Measurements from ENCODE around the gene CCDC51. TPM values are rescaled to one million over a fixed set of nuclear protein-coding genes. Genes with fewer than 3 reads are reported as not detected.

Gene CCDC51
- total and polyA plus RNA-seq, 2 donors from 2014 or later, result 13.8 to 32.8 TPM

DNA sequence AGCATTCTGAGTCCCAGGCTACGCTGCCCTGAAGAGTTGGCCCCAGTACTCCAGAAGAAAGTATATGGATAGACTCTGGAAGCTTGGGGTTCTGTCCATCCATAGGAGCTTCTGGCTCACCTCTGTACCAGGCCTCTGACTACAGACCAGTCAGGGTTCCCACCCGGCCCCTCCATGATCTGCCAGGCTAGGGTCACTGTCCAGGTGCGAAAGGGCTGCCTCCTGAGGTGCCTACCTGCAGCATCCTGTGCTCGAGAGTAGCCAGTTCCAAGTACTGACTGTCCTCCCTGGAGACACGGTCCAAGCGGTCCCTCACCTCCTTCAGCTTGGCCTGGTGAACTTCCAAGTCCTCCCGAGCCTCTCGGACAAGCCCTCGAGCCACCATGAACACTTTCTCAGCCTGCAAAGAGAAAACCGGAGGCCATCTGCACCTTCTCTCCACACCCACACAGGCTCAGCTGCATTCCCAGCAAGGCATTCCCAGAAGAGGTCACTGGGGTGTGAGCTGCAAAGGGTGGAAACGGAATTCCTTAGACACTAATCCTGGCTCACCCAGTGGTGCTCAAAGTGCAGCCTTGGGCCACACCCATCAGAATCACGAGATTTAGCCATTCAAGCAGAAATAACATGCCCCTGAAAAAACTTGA, 6.3 kb downstream of the CCDC51 start:
- FAIRE-seq (no peak), DNase-seq (peak in 4 of 5 donors; percentile 53 to 78 (median 66))
- Histone ChIP-seq H3K36me3 (ENCODE audit: control insufficient read depth in 2 of 3, insufficient read depth in 3 of 3, low read length in 3 of 3) (no peaks in the 10 kb centered on the region), H3K9me3 (ENCODE audit: control insufficient read depth in 2 of 3, insufficient read depth in 1 of 3, low read length in 3 of 3) (no peaks in the 10 kb centered on the region), H3K4me3 (ENCODE audit: low read length in 3 of 3) (peak overlapping the region; percentile 22 to 62 (median 24)), H3K9ac (ENCODE audit: low read length in 3 of 3) (peak overlapping the region in 1 of 3 donors; percentile 17), H3K4me1 (ENCODE audit: control insufficient read depth in 2 of 3, insufficient read depth in 2 of 3, low read depth in 1 of 3, low read length in 3 of 3) (peaks cover 3 to 44% (median 32%) of the 10 kb centered on the region in 3 donors), H3K27ac (ENCODE audit: low read depth in 2 of 2, low read length in 2 of 2) (peak overlapping the region; percentile 78 to 84), H3K27me3 (ENCODE audit: control insufficient read depth, insufficient read depth, low read length) (no peaks in the 10 kb centered on the region)
- TF ChIP-seq, protein P1, sequence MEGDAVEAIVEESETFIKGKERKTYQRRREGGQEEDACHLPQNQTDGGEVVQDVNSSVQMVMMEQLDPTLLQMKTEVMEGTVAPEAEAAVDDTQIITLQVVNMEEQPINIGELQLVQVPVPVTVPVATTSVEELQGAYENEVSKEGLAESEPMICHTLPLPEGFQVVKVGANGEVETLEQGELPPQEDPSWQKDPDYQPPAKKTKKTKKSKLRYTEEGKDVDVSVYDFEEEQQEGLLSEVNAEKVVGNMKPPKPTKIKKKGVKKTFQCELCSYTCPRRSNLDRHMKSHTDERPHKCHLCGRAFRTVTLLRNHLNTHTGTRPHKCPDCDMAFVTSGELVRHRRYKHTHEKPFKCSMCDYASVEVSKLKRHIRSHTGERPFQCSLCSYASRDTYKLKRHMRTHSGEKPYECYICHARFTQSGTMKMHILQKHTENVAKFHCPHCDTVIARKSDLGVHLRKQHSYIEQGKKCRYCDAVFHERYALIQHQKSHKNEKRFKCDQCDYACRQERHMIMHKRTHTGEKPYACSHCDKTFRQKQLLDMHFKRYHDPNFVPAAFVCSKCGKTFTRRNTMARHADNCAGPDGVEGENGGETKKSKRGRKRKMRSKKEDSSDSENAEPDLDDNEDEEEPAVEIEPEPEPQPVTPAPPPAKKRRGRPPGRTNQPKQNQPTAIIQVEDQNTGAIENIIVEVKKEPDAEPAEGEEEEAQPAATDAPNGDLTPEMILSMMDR (IDR thresholded peaks at IDR 0.05; ENCODE audit: borderline replicate concordance, extremely low read depth, insufficient read depth), result no peak
- intact Hi-C loops (cut with DNase I), result loop anchor here (10.0 kb wide), 1 partner anchor 159 kb away; no protein-coding TSS in a partner anchor

DNA sequence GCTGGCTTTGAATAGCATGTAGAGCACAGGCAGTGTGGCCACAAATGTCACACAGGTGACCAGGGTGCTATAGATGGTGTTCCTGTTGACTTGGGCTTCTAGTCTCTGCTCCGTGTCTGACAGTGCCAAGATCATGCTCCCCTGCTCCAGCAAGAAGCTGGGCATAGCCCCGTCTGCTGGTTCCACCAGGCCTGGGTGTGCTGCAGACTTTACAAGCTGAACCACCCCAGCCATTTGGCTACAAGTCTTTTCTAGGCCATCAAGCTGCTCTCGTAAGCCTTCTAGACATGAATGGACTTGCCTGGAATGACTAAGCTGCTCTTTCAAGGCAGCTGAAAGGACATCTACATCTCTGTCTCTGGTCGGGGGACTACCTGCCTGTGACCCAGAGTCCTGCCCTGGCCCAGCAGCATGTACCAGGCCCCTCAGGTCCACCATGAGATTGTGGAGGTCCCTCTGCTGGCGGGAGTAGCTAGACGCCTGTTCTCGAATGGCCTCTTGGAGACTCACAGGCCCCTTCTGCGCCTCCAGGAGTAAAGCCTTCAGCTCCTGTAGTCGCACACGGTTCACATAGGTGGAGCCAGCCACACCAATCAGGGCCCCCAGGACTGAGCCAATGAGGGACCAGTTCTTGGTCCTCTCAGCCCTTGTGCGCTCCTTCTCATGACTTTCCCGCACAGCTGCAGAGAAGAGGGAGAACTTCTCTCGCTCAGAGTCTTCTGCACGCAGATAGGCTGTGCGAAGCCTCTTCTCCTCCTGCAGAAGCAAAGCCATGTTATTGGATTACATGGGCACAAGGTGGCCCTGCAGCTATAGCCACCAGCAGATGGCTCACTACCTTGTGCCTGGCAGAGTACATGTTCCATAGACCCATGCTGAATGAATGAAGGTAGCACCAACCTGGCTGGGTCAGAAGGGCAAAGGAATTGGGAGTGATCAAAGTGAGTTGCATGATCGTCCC, 7.2 kb downstream of the CCDC51 start:
- peak in 1 of 5 donors; percentile 37 for DNase-seq
- Histone ChIP-seq H3K27ac (ENCODE audit: low read depth in 2 of 2, low read length in 2 of 2) (peak overlapping the region; percentile 5 to 84), H3K4me1 (ENCODE audit: control insufficient read depth in 2 of 3, insufficient read depth in 2 of 3, low read depth in 1 of 3, low read length in 3 of 3) (peaks cover 3 to 52% (median 32%) of the 10 kb centered on the region in 3 donors), H3K27me3 (ENCODE audit: control insufficient read depth, insufficient read depth, low read length) (no peaks in the 10 kb centered on the region), H3K9ac (ENCODE audit: low read length in 3 of 3) (peak overlapping the region in 1 of 3 donors; percentile 17), H3K4me3 (ENCODE audit: low read length in 3 of 3) (peak overlapping the region in 1 of 3 donors; percentile 62), H3K36me3 (ENCODE audit: control insufficient read depth in 2 of 3, insufficient read depth in 3 of 3, low read length in 3 of 3) (no peaks in the 10 kb centered on the region), H3K9me3 (ENCODE audit: control insufficient read depth in 2 of 3, insufficient read depth in 1 of 3, low read length in 3 of 3) (no peaks in the 10 kb centered on the region)
- intact Hi-C loops (cut with DNase I), result loop anchor here (10.0 kb wide), 1 partner anchor 158 kb away; no protein-coding TSS in a partner anchor
- TF ChIP-seq, protein P1 (IDR thresholded peaks at IDR 0.05; ENCODE audit: borderline replicate concordance, extremely low read depth, insufficient read depth), result no peak
- FAIRE-seq, result no peak

DNA sequence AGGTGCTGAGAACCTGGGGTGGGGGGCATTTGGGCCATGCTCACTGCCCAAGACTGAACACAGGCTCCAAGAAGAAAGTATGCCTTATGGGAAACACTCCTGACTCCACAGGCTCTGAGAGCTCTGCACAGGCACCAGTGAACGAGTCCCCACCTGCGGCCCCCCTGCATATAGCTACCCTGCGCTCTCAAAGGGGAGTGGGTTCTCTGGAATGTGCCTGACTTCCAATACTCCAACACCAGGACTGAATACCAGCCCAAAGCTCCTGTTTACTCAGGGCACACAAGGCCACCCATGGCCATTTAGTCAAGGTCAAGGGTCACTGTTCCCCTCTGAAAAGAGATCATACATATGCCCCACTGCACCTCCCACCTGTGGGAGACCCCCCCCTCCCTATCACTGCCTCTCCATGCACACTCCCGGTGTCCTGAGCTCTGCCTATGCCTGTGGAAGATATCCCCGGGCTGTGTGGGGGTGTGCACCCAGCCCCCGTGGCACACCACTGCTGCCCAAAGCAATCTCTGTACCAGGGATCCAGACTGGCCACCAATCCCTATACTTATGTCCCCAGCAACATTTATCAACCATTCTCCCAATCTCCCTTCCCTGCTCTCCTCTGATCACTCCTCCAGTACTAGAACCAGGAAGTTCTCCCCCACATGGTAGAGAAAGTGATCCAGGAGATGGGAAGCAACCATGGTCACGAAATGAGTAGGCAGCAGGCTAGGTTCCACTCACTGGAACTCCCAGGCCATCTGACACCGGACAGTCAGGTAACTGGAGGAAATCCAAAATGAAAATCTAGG, 8.5 kb downstream of the CCDC51 start:
- Histone ChIP-seq H3K9me3 (ENCODE audit: control insufficient read depth in 2 of 3, insufficient read depth in 1 of 3, low read length in 3 of 3) (no peaks in the 10 kb centered on the region), H3K4me1 (ENCODE audit: control insufficient read depth in 2 of 3, insufficient read depth in 2 of 3, low read depth in 1 of 3, low read length in 3 of 3) (peaks cover 3 to 65% (median 42%) of the 10 kb centered on the region in 3 donors), H3K27me3 (ENCODE audit: control insufficient read depth, insufficient read depth, low read length) (no peaks in the 10 kb centered on the region), H3K27ac (ENCODE audit: low read depth in 2 of 2, low read length in 2 of 2) (peak overlapping the region; percentile 88 to 94), H3K9ac (ENCODE audit: low read length in 3 of 3) (peak overlapping the region in 1 of 3 donors; percentile 42), H3K4me3 (ENCODE audit: low read length in 3 of 3) (no peak overlapping the region), H3K36me3 (ENCODE audit: control insufficient read depth in 2 of 3, insufficient read depth in 3 of 3, low read length in 3 of 3) (no peaks in the 10 kb centered on the region)
- FAIRE-seq (no peak), DNase-seq (peak in 1 of 5 donors; percentile 63)
- intact Hi-C loops (cut with DNase I), result loop anchor here (10.0 kb wide), 1 partner anchor 157 kb away; no protein-coding TSS in a partner anchor
- TF ChIP-seq, protein P1 (IDR thresholded peaks at IDR 0.05; ENCODE audit: borderline replicate concordance, extremely low read depth, insufficient read depth), result no peak
